Bronchial smooth muscle cell (primary cell): ENCODE results near the gene SLC5A1. TPM values are rescaled to one million over a fixed set of nuclear protein-coding genes. Genes with fewer than 3 reads are reported as not detected.

ENCODE experiments used
- total RNA-seq: library from RNA; depleted of rRNA; stranded (reverse); fragments of >200 nt; gene quantifications from 2 replicates; pipeline ENCODE4 v1.2.1, GENCODE V29; 2014

SLC5A1 gene
- total RNA-seq: not detected in 2 replicates

GRCh38 chr22:32042924-32043323, at the start of gene SLC5A1:
SLC5A1 (plus strand) TSS chr22:32043261; CDS start chr22:32043282, 21 bp downstream.

GRCh38 chr22:32158712-32159533, 115.9 kb downstream of the SLC5A1 start, which contains the start of gene C22orf42:
C22orf42 (minus strand) TSS chr22:32159303; CDS start chr22:32159215, 88 bp downstream.

Other genes starting within 250 kb of the SLC5A1 start
- gene YWHAH, start 98.7 kb upstream of the SLC5A1 start, total RNA-seq: 57.7 and 63.4 TPM in 2 replicates
- gene C22orf42, start 116.0 kb downstream of the SLC5A1 start, total RNA-seq: not detected in 2 replicates
- gene RFPL2, start 161.8 kb downstream of the SLC5A1 start, total RNA-seq: not detected in 2 replicates
- gene SLC5A4, start 212.1 kb downstream of the SLC5A1 start, total RNA-seq: not detected in 2 replicates